Omental fat pad (tissue), 4 donors: ENCODE results near the gene METTL9. TPM values are rescaled to one million over a fixed set of nuclear protein-coding genes. Genes with fewer than 3 reads are reported as not detected.

Experiments used
- ATAC-seq: fragments of 150-250 bp; one replicate; pipeline ENCODE4 v1.9.1; 2016; ENCODE audit warnings: mild to moderate bottlenecking, moderate library complexity; ENCODE audit not compliant: low FRiP score
- DNase-seq: peaks from one replicate; pipeline ENCODE4 v3.0.0-alpha.2; 2019; ENCODE audit warnings: low spot score
- CTCF ChIP-seq, 3 donors: fragments of 450-650 bp; IDR thresholded peaks; one replicate each; pipeline ENCODE4 v1.5.1; 2016 to 2017; ENCODE audit warnings: antibody characterized with exemption in 3 of 3, mild to moderate bottlenecking in 3 of 3, moderate library complexity in 2 of 3
- total RNA-seq, 4 donors: library from RNA; depleted of rRNA; stranded (reverse); fragments of >200 nt; gene quantifications; one replicate each; pipeline ENCODE4 v1.1.0, GENCODE V29; 2016

METTL9 gene
- total RNA-seq, 4 donors from 2014 or later, result 98.9 to 195 (median 114) TPM

GRCh38 chr16:21642861-21643260, 43.5 kb downstream of the METTL9 start:
- DNase-seq (no peak), ATAC-seq (no peak)
- TF ChIP-seq CTCF (IDR thresholded peaks at IDR 0.05), result no peak

GRCh38 chr16:21643785-21644184, 44.4 kb downstream of the METTL9 start:
- ATAC-seq, result no peak
- DNase-seq, result no peak
- no peak for TF ChIP-seq CTCF (IDR thresholded peaks at IDR 0.05)

- no peak for ATAC-seq
- no peak for TF ChIP-seq CTCF (IDR thresholded peaks at IDR 0.05)
- DNase-seq, result no peak
These were observed 45.3 kb downstream of the METTL9 start for GRCh38 chr16:21644674-21645073.

- TF ChIP-seq CTCF (IDR thresholded peaks at IDR 0.05), result no peak
- no peak for ATAC-seq
- no peak for DNase-seq
These were observed 45.9 kb downstream of the METTL9 start for GRCh38 chr16:21645261-21645721.

- no peak for TF ChIP-seq CTCF (IDR thresholded peaks at IDR 0.05)
- DNase-seq (no peak), ATAC-seq (no peak)
These were observed 46.7 kb downstream of the METTL9 start for GRCh38 chr16:21646091-21646490.

DNA sequence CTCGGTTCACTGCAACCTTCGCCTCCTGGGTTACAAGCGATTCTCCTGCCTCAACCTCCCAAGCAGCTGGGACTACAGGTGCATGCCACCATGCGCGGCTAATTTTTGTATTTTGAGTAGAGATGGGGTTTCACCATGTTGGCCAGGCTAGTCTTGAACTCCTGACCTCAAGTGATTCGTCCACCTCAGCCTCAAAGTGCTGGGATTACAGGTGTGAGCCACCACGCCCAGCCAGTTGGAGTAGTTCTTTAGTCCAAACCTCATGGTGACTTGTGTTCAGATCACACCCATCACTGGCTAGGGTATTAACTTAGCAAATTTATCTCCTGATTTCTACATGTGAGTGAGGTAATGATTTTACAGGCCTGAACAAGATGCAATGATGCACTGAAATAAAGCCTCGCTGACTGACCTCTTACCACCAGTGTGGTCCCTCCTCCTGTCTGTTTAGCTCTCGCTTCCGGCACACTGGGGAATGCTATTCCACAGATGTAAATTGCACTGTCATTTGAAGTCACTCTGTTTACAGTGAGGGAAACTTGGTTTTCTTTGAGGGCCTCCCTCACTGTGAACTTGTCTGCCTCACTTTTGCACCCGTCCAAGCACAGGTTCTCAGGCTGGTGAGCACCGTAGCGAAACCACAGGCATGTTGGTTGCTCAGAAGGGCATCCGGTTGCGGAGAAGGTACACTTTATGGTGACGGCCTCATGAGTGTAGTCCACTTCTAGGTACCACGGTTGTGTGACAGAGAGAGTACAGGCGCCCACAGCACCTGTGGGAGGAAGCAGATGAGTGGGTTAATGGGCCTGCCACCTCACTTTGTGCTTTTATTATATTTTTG, 47.6 kb downstream of the METTL9 start:
- ATAC-seq (no peak), DNase-seq (no peak)
- no peak for TF ChIP-seq CTCF (IDR thresholded peaks at IDR 0.05)
